Embryonic facial prominence (tissue), 1 donor: Measurements from ENCODE around the gene TTC28.
"Not testable (repeated sequence)": the region's sequence is repeated elsewhere in the genome, so short reads cannot be mapped to it uniquely, and the experiment has no call there.

Source experiments
- DNase-seq: peaks from one replicate; pipeline ENCODE4 v3.0.0-alpha.2; 2016; ENCODE audit errors: extremely low spot score

TTC28 gene

DNA sequence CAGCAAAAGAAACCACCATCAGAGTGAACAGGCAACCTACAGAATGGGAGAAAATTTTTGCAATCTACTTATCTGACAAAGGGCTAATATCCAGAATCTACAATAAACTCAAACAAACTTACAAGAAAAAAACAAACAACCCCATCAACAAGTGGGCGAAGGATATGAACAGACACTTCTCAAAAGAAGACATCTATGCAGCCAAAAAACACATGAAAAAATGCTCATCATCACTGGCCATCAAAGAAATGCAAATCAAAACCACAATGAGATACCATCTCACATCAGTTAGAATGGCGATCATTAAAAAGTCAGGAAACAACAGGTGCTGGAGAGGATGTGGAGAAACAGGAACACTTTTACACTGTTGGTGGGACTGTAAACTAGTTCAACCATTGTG, 188.4 kb downstream of the TTC28 start:
- DNase-seq, result not testable (repeated sequence)

- no peak for DNase-seq
Observed at GRCh38 chr22:28488825-28489224, 190.8 kb downstream of the TTC28 start.

DNA sequence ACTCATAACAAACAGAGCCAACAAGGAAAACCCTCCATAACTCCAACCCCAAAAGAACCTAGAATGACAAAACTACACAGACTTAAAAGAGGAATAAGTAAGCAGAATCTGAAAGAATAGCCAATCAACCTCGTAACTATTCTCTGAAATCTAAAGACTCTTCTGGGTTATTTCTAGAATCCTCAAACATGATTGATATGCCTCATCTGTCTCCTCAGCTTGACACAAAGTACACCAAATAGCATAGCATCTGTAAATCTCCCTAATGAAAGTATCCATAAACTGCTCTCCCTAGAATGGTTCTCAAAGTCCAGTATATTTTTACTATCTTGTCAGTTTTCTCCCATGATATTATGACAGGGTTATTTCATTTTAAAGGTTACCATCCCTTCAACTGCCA, 195.0 kb downstream of the TTC28 start:
- DNase-seq, result no peak

GRCh38 chr22:28481725-28482124, 197.9 kb downstream of the TTC28 start:
- DNase-seq, result no peak

GRCh38 chr22:28480000-28480715, 199.5 kb downstream of the TTC28 start:
- DNase-seq, result no peak

DNA sequence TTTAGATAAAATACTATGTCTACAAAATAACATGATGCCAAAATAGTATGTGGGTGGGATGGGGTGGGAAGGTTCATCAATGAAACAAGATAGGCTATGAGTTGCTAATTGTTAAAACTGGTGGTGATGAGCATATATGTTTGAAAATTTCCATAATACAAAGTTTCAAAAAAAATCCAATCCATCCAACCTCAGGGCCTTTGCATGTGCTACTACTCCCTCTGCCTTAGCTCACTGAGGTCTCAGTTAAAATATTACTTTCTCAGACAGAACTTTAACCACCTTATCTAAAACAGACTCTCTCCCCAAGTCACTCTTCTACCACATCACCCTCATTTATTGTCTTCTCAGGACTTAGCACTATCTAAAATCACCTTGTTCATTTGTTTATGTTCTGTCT, 201.1 kb downstream of the TTC28 start:
- DNase-seq, result no peak

- no peak for DNase-seq
Observed at GRCh38 chr22:28477556-28477955, 202.1 kb downstream of the TTC28 start.

- no peak for DNase-seq
Observed at GRCh38 chr22:28474330-28474729, 205.3 kb downstream of the TTC28 start.

- DNase-seq, result no peak
Observed at GRCh38 chr22:28473258-28473657, 206.4 kb downstream of the TTC28 start.

GRCh38 chr22:28467055-28467454, 212.6 kb downstream of the TTC28 start:
- not testable (repeated sequence) for DNase-seq

DNA sequence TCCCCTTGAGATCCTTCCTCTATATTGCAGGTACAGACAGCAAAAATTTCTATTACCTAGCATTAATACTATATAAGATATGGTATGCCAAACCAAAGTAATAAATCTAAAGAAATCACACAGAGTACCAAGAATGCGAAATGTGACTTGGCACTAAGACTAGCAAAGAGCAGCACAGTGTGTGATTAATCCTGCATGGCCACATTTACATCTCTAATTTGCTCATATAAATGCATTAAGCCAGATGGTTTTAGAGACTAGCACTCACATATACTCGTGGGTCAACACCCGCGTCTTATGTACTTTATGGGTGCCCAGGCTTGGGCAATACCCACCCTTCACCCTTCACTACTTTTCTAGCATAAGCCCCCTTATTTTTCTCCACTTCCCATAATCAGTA, 213.2 kb downstream of the TTC28 start:
- no peak for DNase-seq

DNA sequence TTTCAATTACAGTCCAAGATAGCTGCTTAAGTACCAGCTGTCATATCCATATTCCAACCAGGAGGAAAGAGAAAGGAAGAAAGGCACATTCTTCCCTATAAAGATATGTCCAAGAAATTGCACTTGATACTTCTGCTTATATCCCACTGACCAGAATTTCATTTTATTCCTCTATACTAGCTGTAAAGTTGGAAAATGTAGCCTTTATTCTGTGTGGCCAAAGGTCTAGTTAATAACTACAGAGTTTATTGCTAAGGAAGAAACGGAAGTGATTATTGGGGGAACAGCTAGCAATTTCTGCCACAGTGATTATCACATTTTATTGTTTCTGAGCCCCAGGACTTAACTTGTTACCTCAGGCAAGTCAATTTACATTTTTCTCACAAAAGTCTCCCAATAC, 213.8 kb downstream of the TTC28 start:
- DNase-seq, result no peak

DNA sequence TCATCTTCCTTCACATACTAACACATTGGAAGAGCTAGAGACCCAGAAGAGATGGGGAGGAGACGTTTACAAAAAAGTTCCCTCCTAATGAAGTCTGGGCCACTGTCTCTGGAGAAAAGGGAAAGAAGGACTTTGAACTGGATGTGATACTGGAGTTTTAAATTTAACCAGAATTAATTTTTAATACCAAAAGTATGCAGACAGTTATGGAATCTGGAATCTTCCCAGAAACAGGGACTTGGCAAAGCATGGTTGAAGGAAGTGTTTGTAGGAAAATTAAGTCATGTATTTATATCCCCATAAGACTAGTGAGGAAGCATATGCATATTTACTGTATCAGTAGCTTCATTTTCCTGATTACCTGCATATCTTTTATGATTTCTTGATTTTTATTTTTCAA, 215.5 kb downstream of the TTC28 start:
- DNase-seq, result no peak

GRCh38 chr22:28463408-28463807, 216.2 kb downstream of the TTC28 start:
- not testable (repeated sequence) for DNase-seq

DNA sequence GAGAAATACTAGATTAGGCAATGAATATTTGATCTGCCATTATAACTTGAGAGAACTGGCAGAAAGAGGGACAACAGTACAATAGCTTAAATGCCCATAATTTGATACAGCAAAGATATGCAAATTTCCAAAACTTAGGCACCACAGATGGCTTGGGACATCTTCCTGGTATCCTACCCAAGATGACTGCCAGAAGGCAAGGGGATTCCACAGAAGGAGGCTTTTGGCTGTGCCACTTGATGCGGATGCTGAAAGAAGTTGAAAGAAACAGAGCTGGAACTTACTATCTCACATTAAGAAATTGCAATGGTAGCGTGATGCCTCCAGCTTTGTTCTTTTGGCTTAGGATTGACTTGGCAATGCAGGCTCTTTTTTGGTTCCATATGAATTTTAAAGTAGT, 216.7 kb downstream of the TTC28 start:
- no peak for DNase-seq

GRCh38 chr22:28462041-28462440, 217.6 kb downstream of the TTC28 start:
- DNase-seq, result no peak

GRCh38 chr22:28454431-28455064, 225.1 kb downstream of the TTC28 start:
- DNase-seq, result no peak

DNA sequence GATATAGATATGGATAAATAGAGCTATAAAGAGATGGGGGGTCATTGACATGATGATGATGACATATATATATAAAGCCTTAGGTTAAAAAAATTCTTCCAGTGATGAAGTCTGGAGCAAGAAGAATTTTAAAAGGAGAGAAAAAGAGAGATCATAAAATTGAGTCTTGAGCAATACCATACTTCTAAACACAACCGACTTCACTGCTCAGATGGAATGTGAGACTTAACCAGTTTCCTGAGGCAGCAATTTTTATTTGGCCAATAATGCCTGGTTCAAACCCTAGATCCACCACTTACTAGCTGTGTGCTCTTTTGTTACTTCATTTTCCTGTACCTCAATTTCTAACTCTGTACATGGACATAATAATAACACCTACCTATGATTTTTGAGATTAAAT, 229.5 kb downstream of the TTC28 start:
- DNase-seq, result no peak

GRCh38 chr22:28449041-28449440, 230.6 kb downstream of the TTC28 start:
- DNase-seq, result no peak

GRCh38 chr22:28448625-28449024, 231.0 kb downstream of the TTC28 start:
- no peak for DNase-seq

DNA sequence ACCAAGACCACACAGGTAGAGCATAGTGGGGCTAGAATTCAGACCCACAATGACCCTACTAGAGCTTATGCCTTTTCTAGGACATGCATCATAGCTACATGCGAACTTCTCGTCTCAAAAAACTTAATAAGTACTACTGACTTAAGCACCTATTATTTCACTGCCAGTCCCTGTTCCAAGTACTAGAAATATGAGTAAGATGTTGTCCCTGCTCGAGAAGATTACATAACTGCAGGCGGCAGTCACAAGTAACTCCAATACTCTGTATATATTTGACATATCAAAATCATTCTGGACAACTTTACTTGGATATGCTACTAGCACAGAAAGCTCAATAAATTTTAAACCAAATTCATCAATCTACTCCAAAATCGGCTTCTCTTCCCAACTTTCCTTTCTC, 235.0 kb downstream of the TTC28 start:
- no peak for DNase-seq

- peak; percentile 70 for DNase-seq
Observed at GRCh38 chr22:28443526-28443876, 236.1 kb downstream of the TTC28 start.

GRCh38 chr22:28442711-28443525, 236.7 kb downstream of the TTC28 start:
- no peak for DNase-seq
